Effector CD4-positive, alpha-beta T cell (primary cell): ENCODE measurements around the gene TEX30.
"Not testable (repeated sequence)": the region's sequence is repeated elsewhere in the genome, so short reads cannot be mapped to it uniquely, and the experiment has no call there.

Experiments
- DNase-seq: peaks from one replicate; pipeline ENCODE4 v3.0.0-alpha.2; 2020
- total RNA-seq: gene quantifications from one replicate; lab custom pipeline; 2026; lab: John Stamatoyannopoulos, UW

TEX30 gene
- 9.2 reads per million, percentile 30 among the genes with 10 or more reads in this experiment for total RNA-seq

GRCh38 chr13:102773441-102774213 is at the start of gene TEX30:
Gene TEX30, minus strand, starts transcription at chr13:102773786. Its CDS starts 3,760 bp downstream, at chr13:102770026.
- peak; percentile 80 for DNase-seq

DNA sequence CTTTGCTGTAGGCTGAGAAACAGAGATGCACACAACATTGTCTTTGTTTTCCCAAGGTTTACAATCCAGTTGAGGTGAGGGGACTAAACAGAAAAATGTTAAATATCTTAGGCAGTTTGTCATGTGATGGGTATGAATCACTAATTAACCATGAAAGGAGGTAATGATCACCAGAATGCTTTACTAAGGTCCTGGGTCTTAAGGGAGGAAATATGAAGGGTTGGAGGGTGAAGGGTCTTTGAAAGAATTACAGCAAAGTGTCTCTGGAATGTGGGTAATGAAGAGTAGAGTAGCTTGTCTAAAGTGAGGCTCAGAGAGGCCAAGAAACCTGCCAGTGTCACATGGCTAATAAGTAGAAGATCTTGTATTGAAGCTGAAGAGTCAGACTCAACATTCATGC is 44.3 kb upstream of the TEX30 start:
- DNase-seq = no peak

DNA sequence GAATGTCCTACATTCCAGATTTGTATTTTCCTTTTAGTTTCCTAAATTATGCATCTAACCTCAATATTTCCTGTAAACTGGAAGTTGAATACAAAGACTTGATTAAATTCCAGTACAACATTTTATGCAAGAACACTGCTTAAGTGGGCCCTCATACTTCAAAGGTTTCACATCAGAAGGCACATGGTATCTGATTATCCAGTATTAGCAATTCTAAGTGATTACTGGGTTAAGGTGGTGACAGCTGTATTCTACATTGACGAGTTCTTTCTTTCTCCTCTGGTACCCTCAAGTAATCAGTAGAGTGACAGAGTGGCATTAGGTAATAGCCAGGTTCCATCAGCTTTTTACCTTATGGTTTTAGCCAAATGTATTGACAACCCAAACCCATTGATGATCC is 43.7 kb upstream of the TEX30 start:
- no peak for DNase-seq

GRCh38 chr13:102816708-102817107 is 43.1 kb upstream of the TEX30 start:
- no peak for DNase-seq

DNA sequence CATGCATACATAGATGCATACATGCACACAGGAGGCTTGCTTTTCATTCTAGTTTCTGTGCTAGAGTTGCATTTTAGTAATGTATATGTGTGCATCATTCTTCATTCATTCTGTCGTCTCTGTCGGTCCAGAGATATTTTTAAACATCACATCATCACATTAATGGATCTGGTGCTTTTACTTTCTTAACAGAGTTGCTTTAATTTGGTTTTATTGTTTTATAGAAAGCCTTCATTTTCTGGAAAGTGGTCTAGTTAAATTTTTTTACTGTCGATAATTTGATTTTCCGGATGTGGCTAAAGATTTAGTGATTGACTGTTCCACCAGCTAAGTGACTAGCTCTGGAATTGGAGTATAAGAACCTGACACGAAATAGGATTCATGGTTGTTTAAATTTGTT is 42.2 kb upstream of the TEX30 start:
- DNase-seq = no peak

GRCh38 chr13:102814793-102815192 is 41.2 kb upstream of the TEX30 start:
- DNase-seq = no peak

- DNase-seq = no peak
Measured at GRCh38 chr13:102814025-102814607, 40.5 kb upstream of the TEX30 start.

DNA sequence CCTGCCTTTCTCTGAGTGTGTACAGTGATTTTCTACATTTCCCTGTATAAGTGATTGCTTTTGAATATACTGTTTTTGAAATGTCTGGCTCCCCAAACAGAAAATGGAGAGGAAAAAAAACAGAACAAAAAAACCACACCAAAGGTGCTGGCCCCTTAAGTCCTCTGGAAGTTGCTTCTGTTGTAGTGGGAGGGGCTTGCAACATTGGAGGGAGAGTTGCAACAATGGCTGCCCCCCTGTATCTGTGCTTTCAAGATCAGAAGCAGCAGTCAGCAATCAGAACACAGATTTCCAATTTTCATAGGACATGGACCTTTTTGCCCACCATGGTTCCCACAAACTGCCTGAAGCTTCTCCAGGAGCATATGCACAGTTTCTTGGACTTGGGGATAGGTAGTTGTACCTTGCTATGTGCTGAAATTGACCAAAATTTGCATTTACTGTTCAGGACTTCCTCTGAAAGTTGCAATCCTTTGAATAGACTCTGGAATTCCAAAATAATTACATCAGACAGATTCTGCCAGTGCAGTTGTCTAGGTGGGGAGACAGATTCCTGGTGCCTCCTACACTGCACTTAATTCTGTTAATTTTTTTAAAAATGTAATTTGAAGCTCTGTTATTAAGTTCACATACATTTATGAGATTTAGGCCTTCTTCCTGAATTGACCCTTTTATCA is 39.2 kb upstream of the TEX30 start:
- DNase-seq = no peak

DNA sequence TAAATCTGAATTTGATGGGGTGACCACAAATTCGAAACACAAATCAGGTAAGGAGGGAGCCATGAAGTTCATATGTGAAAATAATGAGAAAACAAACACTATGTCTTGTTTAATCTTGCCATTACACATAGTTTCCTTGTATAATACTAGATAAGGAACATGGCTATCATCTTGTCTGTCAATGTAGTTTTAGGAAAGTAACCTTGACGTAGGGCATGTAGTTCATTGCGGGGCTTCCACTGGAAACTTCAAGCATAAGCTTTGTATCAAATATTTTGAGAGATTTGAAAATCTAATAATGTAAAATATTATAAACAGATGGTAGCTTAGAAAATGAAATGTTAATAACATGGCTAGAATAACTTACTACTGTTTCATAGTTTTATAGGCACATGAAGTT is 34.1 kb upstream of the TEX30 start:
- no peak for DNase-seq

DNA sequence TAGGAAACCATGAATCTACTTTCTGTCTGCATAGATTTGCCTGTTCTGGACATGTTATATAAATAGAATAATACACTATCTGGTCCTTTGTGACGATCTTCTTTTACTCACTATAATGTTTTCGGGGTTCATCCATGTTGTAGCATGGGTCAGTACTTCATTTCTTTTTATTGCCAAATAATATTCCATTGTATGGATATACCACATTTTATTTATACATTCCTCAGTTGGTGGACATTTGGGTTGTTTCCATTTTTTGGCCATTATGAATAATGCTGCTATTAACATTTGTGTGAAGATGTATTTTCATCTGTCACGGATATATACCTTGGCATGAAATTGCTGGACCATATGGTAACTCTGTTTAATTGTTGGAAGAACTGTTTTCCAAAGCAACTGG is 32.1 kb upstream of the TEX30 start:
- no peak for DNase-seq

DNA sequence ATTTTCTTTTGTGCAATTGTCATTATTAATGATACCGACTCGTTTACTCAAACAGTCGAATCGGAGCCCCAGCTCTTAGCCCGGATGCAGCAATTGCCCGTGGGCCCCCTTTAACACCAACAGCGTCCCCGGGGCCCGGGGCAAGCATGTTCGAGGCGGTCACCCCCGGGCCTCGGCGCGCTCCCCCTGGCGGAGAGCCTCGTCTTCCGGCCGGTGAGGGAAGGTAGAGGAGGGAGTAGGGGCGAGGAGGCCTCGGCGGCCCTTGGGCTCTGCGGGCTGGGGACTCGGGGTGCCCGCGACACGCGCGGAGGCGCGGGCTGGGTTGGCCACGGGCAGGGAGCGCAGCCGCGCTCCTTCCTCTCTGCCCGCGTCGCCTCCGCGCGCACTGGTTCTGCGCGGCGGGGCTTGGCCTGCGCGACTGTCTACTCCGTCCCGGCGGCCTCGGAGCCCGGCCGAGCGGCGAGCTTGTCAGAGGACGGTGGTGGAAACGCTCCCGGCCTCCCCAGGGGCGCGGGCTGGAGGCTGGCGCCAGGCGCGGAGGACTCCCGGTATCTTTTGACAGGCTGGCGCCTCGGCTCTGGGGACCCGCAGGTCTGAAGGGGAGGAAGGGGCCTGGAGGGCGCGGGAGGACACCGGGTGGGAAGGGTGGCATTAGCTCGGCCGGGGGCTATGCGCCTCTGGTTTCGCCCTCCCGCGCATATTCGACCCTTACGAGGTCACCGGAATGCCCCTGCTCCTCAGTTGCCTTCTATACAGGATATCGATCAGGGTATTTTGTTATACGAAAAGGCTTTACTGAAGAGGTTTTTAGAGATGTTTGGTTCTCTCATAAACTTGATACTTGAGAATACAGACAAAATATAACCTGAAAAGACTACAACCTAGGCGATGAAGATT is 26.8 kb upstream of the TEX30 start:
- DNase-seq = peak; percentile 75

- no peak for DNase-seq
Measured at GRCh38 chr13:102799426-102800144, 26.0 kb upstream of the TEX30 start.

DNA sequence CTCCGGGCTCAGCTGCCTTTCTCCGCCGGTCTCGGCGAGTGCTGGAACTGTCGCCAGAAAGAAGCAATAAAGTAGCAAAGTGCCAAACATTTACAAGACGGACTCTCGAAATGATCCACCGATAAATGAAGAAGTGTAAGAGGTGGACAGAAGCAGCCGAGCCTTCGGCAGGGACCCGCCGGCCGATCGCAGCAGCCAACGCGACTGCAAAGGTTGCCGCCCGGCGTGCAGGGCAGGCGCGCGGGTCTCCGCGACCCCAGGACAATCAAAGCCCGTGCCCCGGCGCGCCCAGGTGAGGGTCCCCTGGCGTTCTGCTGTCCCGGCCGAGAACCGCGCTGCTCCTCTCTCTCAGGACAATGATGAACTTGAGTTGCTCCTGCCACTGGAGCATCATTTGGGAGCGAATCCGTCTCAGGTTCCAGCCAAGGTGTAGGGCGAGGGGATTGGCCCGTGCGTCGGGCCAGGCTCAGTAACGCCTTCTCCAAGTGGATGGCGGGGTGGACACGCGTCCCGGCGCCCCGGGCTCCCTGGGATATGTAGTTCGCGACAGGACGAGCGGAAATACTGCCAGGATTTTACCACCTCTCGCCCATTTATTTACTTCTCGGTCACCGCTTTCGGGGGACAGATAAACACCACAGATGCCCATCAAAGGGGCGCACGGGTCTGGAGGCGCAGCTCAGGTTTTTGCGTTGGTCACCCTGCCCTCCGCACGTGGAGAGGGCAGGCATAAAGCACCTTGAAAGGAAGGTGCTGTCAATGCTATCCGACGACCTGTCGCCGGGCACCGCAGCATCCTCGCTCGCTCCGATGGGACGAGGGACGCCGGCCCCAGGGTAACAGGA is 25.2 kb upstream of the TEX30 start, which contains the start of the genes BIVM and POGLUT2:
BIVM (plus strand) TSS at position 539 of the 845 bp plus-strand sequence. CDS start 8,149 bp downstream, outside the sequence.
POGLUT2 (minus strand) TSS at position 396 of the 845 bp plus-strand sequence; CDS start at position 90, 306 bp downstream.
- peak; percentile 76 for DNase-seq

- DNase-seq = no peak
Measured at GRCh38 chr13:102793611-102794355, 20.2 kb upstream of the TEX30 start.

DNA sequence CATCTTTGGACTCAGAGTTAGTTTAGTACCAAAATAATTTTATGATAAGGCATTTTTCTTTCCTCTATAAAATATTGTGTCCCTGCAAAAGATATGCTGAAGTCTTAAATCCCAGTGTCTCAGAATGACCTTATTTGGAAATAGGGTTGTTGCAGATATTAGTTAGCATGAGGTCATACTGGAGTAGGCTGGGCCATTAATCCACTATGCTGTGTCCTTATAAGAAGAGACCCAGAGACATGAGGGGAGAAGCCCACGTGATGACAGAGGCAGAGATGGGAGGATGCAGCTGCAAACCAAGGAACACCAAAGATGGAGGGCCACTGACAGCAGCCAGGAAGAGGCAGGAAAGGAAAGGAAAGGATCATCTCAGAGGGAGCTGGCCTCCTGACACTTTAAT is 18.8 kb upstream of the TEX30 start:
- DNase-seq = no peak

- DNase-seq = no peak
Measured at GRCh38 chr13:102788683-102789082, 15.1 kb upstream of the TEX30 start.

- no peak for DNase-seq
Measured at GRCh38 chr13:102784483-102784882, 10.9 kb upstream of the TEX30 start.

DNA sequence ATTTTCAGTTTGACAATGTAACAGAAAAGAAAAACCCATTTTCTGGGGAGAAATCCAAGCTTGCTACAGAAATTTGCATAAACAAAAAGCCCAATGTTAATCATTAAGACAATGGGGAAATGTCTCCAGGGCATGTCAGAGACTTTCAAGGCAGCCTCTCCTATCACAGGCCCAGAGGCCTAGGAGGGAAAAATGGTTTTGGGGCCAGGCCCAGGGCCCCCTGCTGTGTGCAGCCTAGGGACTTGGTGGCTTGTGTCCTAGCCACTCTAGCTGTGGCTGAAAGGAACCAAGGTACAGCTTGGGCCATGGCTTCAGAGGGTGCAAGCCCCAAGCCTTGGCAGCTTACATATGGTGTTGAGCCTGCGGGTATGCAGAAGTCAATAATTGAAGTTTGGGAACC is 8.0 kb upstream of the TEX30 start:
- DNase-seq = no peak

- not testable (repeated sequence) for DNase-seq
Measured at GRCh38 chr13:102780656-102781055, 7.1 kb upstream of the TEX30 start.
